Measurements from ENCODE around the gene ISG20. TPM values are rescaled to one million over a fixed set of nuclear protein-coding genes. Genes with fewer than 3 reads are reported as not detected.

The ISG20 gene
- total and polyA plus RNA-seq, 4 donors = 6.8 to 36.5 (median 14.3) TPM

- peaks cover 0 to 5% (median 0%) of the 10 kb centered on the region in 4 donors for H3K27me3 ChIP-seq (ENCODE audit: control insufficient read depth in 4 of 4, insufficient read depth in 4 of 4, low read length in 3 of 4)
- no peak for DNase-seq (ENCODE audit: low spot score)
- H3K9me3 ChIP-seq (ENCODE audit: control insufficient read depth in 4 of 4, low read length in 3 of 4) = no peaks in the 10 kb centered on the region
- 97% methylated on average over 13 of the region's 13 CpGs for WGBS
- no peak overlapping the region for H3K27ac ChIP-seq (ENCODE audit: low read depth in 1 of 2, low read length in 2 of 2)
- TF ChIP-seq RXRA (IDR thresholded peaks at IDR 0.05) (no peak), NR2F2 (IDR thresholded peaks at IDR 0.05) (no peak), REST (IDR thresholded peaks at IDR 0.05) (no peak)
- H3K9ac ChIP-seq (ENCODE audit: low read depth in 1 of 2, low read length in 2 of 2) = no peak overlapping the region
- H3K4me3 ChIP-seq (ENCODE audit: low read depth in 1 of 3, low read length in 3 of 3) = no peak overlapping the region
- H3K36me3 ChIP-seq (ENCODE audit: control insufficient read depth in 4 of 4, insufficient read depth in 3 of 4, low read depth in 1 of 4, low read length in 3 of 4) = no peaks in the 10 kb centered on the region
- H3K4me1 ChIP-seq (ENCODE audit: control insufficient read depth in 4 of 4, insufficient read depth in 4 of 4, low read length in 3 of 4) = no peaks in the 10 kb centered on the region
Observed at GRCh38 chr15:88680241-88681001, 41.6 kb downstream of the ISG20 start.

- TF ChIP-seq TAF1 (conservative IDR thresholded peaks at IDR 0.05) = no peak
- peak; percentile 61 for TF ChIP-seq SP1 (IDR thresholded peaks at IDR 0.05)
- TF ChIP-seq ZBTB33 (IDR thresholded peaks at IDR 0.05) = no peak
- no peak for TF ChIP-seq NR2F2 (IDR thresholded peaks at IDR 0.05)
- no peak for TF ChIP-seq FOXA2 (IDR thresholded peaks at IDR 0.05)
- no peak for TF ChIP-seq GABPA (IDR thresholded peaks at IDR 0.05 in 1 of 2, conservative IDR thresholded peaks at IDR 0.05 in 1 of 2)
- peak; percentile 82 to 83 for TF ChIP-seq HNF4A (conservative IDR thresholded peaks at IDR 0.05)
- no peak for TF ChIP-seq RXRA (IDR thresholded peaks at IDR 0.05)
- TF ChIP-seq HNF4G (IDR thresholded peaks at IDR 0.05) = peak; percentile 51
- no peak for TF ChIP-seq RAD21 (IDR thresholded peaks at IDR 0.05)
- no peak for TF ChIP-seq YY1 (IDR thresholded peaks at IDR 0.05)
- 45% methylated on average over 13 of the region's 13 CpGs for WGBS
Observed at GRCh38 chr15:88681610-88682221, 42.9 kb downstream of the ISG20 start.

More at GRCh38 chr15:88681610-88682221, 42.9 kb downstream of the ISG20 start:
- no peaks in the 10 kb centered on the region for H3K4me1 ChIP-seq (ENCODE audit: control insufficient read depth in 4 of 4, insufficient read depth in 4 of 4, low read length in 3 of 4)
- DNase-seq (ENCODE audit: low spot score) = no peak
- H3K4me3 ChIP-seq (ENCODE audit: low read depth in 1 of 3, low read length in 3 of 3) = no peak overlapping the region
- no peaks in the 10 kb centered on the region for H3K36me3 ChIP-seq (ENCODE audit: control insufficient read depth in 4 of 4, insufficient read depth in 3 of 4, low read depth in 1 of 4, low read length in 3 of 4)
- no peaks in the 10 kb centered on the region for H3K9me3 ChIP-seq (ENCODE audit: control insufficient read depth in 4 of 4, low read length in 3 of 4)
- H3K27me3 ChIP-seq (ENCODE audit: control insufficient read depth in 4 of 4, insufficient read depth in 4 of 4, low read length in 3 of 4) = peaks cover 0 to under 1% (median 0%) of the 10 kb centered on the region in 4 donors
- H3K9ac ChIP-seq (ENCODE audit: low read depth in 1 of 2, low read length in 2 of 2) = no peak overlapping the region
- H3K27ac ChIP-seq (ENCODE audit: low read depth in 1 of 2, low read length in 2 of 2) = no peak overlapping the region
